Activated CD8-positive, alpha-beta memory T cell treated with anti-CD3 and anti-CD28 coated beads, Interleukin-2, amount 10 ng/mL, durations not matched to agents 7 days and 5 days (primary cell): ENCODE data around the gene CTDSP2. TPM values are rescaled to one million over a fixed set of nuclear protein-coding genes. Genes with fewer than 3 reads are reported as not detected.
A peak's percentile ranks its signal among the peaks of the same experiment; 100 is the strongest.
"Not testable (repeated sequence)": the region's sequence is repeated elsewhere in the genome, so short reads cannot be mapped to it uniquely, and the experiment has no call there.

Source experiments
- ATAC-seq: fragments of 150-1000 bp; cut with Tn5 transposase; one replicate; pipeline ENCODE4 v1.10.0; 2021; ENCODE audit warnings: moderate library complexity
- CTCF ChIA-PET: fragments of 350-600 bp; sonication (Branson Sonifier 250); formaldehyde crosslinking; loops from one replicate; lab custom pipeline; 2021; ENCODE audit warnings: antibody characterized with exemption; lab: Charles Lee
- DNase-seq: peaks from one replicate; pipeline ENCODE4 v3.0.0-alpha.2; 2020
- H3K27ac Mint-ChIP-seq: one replicate; pipeline ENCODE4 v1.8.0; 2021; ENCODE audit warnings: mild to moderate bottlenecking, mixed read lengths
- H3K27me3 Mint-ChIP-seq: one replicate; pipeline ENCODE4 v1.8.0; 2021; ENCODE audit warnings: mixed read lengths
- H3K36me3 Mint-ChIP-seq: one replicate; pipeline ENCODE4 v1.8.0; 2021; ENCODE audit warnings: mild to moderate bottlenecking, mixed read lengths
- H3K4me1 Mint-ChIP-seq: one replicate; pipeline ENCODE4 v1.8.0; 2021; ENCODE audit warnings: mixed read lengths
- H3K4me3 Mint-ChIP-seq: one replicate; pipeline ENCODE4 v1.8.0; 2021; ENCODE audit warnings: mild to moderate bottlenecking, moderate library complexity, mixed read lengths
- H3K9me3 Mint-ChIP-seq: one replicate; pipeline ENCODE4 v1.8.0; 2022; ENCODE audit warnings: low read depth, mixed read lengths
- total RNA-seq, 2 experiments: library from RNA; stranded (reverse); gene quantifications; one replicate each; pipeline ENCODE4 v1.2.3, GENCODE V29; 2021

The CTDSP2 gene
- total RNA-seq, 2 experiments from 2014 or later: 76.2 to 103 TPM

- no peaks in the 10 kb centered on the region for H3K36me3 Mint-ChIP-seq
- H3K4me1 Mint-ChIP-seq: peaks cover 10% of the 10 kb centered on the region
- no peak for DNase-seq
- H3K27ac Mint-ChIP-seq: no peak overlapping the region
- CTCF ChIA-PET: no interaction called here
- H3K4me3 Mint-ChIP-seq: no peak overlapping the region
- H3K27me3 Mint-ChIP-seq: peaks cover 8% of the 10 kb centered on the region
- no peaks in the 10 kb centered on the region for H3K9me3 Mint-ChIP-seq
- ATAC-seq: no peak
Measured at GRCh38 chr12:57872362-57872761, 25.8 kb upstream of the CTDSP2 start.

GRCh38 chr12:57869927-57870318 lies 23.4 kb upstream of the CTDSP2 start:
- H3K27ac Mint-ChIP-seq: no peak overlapping the region
- no peaks in the 10 kb centered on the region for H3K36me3 Mint-ChIP-seq
- CTCF ChIA-PET: interaction anchor here (1.5 kb wide), 1 partner anchor 25 kb away, joined by 4 read pairs; no protein-coding TSS in a partner anchor
- H3K27me3 Mint-ChIP-seq: peaks cover 7% of the 10 kb centered on the region
- DNase-seq (no peak), ATAC-seq (no peak)
- no peaks in the 10 kb centered on the region for H3K9me3 Mint-ChIP-seq
- peaks cover 6% of the 10 kb centered on the region for H3K4me1 Mint-ChIP-seq
- H3K4me3 Mint-ChIP-seq: no peak overlapping the region

DNA sequence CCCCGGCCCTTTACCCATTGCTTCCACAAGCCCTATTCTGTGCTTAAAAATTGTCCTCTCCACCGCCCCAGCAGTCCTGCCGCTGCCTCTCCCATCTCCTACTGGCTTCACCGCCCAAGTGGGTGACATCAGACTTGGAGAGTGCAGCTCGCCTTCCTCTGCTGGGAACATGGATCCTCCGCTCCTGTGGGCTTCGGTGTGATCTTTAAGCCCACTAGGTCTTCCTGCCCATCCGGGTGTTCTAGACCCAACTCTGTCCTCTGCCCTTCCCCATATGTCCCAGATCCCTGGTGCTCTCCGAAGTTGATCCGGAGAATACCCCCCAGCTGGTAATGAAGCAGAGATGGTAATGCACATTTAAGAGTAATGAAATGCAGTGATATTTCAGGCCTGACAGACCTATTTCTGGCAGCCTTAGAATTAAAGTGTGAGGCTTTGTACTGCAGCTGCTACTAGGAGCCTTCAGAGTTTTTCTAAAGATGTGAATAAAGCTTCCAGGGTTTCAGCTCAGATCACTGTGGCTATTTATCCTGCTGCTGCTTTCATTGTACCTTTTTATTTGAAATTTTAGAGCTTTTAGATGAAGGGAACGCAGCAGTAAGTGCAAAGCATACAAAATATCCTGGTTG lies 22.9 kb upstream of the CTDSP2 start:
- CTCF ChIA-PET: interaction anchor here (1.5 kb wide), 1 partner anchor 26 kb away, joined by 4 read pairs; no protein-coding TSS in a partner anchor
- ATAC-seq: no peak
- Mint-ChIP-seq H3K27ac (no peak overlapping the region), H3K36me3 (no peaks in the 10 kb centered on the region), H3K4me3 (no peak overlapping the region), H3K9me3 (no peaks in the 10 kb centered on the region), H3K27me3 (peaks cover 12% of the 10 kb centered on the region), H3K4me1 (peaks cover 8% of the 10 kb centered on the region)
- DNase-seq: no peak

DNA sequence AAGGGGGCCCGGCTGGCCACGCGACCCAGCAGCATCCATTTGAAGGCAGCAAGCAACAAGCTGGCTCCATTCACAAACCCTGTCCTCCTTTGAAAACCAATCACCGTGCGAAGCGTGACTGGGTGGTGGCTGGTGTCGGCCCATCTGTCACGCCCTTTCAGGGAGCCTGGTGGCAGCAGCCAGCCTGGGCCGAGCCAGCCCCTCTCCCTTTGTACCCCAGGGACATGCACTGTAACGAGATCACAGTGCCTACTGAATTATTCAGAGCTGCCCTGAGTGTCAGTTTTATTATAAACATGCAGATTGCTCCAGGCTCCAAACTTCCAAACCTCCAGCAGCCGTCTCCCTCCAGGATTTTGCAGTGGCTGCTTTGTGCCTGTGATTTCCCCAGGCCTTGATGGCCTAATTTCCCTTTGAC lies 22.3 kb upstream of the CTDSP2 start:
- H3K27ac Mint-ChIP-seq: no peak overlapping the region
- H3K4me3 Mint-ChIP-seq: no peak overlapping the region
- H3K27me3 Mint-ChIP-seq: peaks cover 18% of the 10 kb centered on the region
- CTCF ChIA-PET: interaction anchor here (1.5 kb wide), 1 partner anchor 26 kb away, joined by 4 read pairs; no protein-coding TSS in a partner anchor
- peaks cover 8% of the 10 kb centered on the region for H3K4me1 Mint-ChIP-seq
- DNase-seq: no peak
- no peaks in the 10 kb centered on the region for H3K36me3 Mint-ChIP-seq
- no peak for ATAC-seq
- H3K9me3 Mint-ChIP-seq: no peaks in the 10 kb centered on the region

DNA sequence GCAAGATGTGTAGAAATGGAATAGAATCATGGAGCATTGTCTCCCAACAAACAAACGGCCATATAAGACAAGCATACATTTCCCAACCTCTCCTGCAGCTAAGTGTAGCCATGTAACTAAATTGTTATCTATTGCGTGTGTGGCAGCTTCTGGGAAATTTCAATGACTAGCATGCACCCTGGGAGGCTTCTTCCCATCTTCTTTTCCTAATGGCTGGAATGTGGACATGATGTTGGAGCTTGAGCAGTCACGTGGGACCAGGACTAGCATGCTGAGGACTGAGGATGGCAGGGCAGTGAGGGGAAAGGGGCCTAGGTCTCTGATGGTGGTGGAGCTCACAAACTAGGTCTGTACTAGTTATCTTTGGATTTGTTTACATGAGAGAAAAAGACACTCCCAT lies 21.7 kb upstream of the CTDSP2 start:
- no peak for ATAC-seq
- H3K27me3 Mint-ChIP-seq: peaks cover 21% of the 10 kb centered on the region
- peaks cover 8% of the 10 kb centered on the region for H3K4me1 Mint-ChIP-seq
- H3K9me3 Mint-ChIP-seq: no peaks in the 10 kb centered on the region
- DNase-seq: no peak
- no peak overlapping the region for H3K27ac Mint-ChIP-seq
- no peak overlapping the region for H3K4me3 Mint-ChIP-seq
- H3K36me3 Mint-ChIP-seq: no peaks in the 10 kb centered on the region
- CTCF ChIA-PET: no interaction called here

DNA sequence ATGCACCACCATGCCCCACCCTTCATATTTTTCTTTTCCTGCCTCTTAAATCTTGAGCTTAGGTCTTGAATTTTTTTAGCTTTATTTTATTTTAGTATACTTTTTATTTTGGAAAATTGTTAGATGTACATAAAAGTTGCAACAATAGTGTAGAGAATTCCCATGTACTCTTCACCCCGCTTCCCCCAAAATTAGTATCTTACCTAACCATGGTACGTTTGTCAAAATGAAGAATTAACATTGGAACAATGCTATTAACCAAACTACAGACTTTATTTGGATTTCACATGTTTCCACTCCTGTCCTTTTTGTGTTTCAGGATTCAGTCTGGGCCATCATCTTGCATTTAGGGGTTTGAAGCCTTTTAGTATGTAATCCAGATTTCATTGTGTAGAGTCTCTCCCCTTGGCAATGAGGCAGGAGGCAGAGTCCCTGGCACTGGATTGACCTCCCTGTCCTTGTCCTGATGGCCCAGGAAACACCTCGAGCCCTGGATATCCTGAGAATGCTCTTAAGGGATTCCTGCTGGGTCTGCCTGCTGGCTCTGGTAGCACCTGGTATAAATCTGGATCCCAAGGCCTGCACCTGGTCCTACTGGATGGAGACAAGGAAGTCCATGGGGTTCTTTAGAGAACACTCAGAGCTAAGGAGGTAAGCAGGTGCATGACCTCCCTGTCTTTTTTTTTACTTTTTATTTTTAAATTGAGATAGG lies 19.9 kb upstream of the CTDSP2 start:
- Mint-ChIP-seq H3K36me3 (no peaks in the 10 kb centered on the region), H3K4me3 (no peak overlapping the region), H3K4me1 (peaks cover 8% of the 10 kb centered on the region), H3K27ac (no peak overlapping the region), H3K27me3 (peaks cover 19% of the 10 kb centered on the region), H3K9me3 (no peaks in the 10 kb centered on the region)
- no peak for ATAC-seq
- CTCF ChIA-PET: interaction anchor here (1.1 to 1.6 kb wide), 3 partner anchors 12 to 30 kb away, joined by 3 to 13 read pairs (median 6); no protein-coding TSS in a partner anchor
- DNase-seq: no peak

- Mint-ChIP-seq H3K4me1 (peaks cover 8% of the 10 kb centered on the region), H3K9me3 (no peaks in the 10 kb centered on the region), H3K27ac (no peak overlapping the region), H3K4me3 (peak overlapping the region; percentile 64), H3K36me3 (no peaks in the 10 kb centered on the region), H3K27me3 (peaks cover 21% of the 10 kb centered on the region)
- CTCF ChIA-PET: interaction anchor here (0.9 to 1.9 kb wide), 11 partner anchors 13 to 98 kb away, joined by 3 to 13 read pairs (median 5); partner anchors contain the start of genes CTDSP2, CYP27B1 and TSFM
- ATAC-seq (peak; percentile 89), DNase-seq (peak; percentile 65)
Measured at GRCh38 chr12:57865084-57865751, 18.7 kb upstream of the CTDSP2 start.

GRCh38 chr12:57864442-57865083 lies 18.0 kb upstream of the CTDSP2 start:
- no peaks in the 10 kb centered on the region for H3K36me3 Mint-ChIP-seq
- no peak for ATAC-seq
- no peak overlapping the region for H3K27ac Mint-ChIP-seq
- H3K4me3 Mint-ChIP-seq: peak overlapping the region; percentile 53
- peaks cover 25% of the 10 kb centered on the region for H3K27me3 Mint-ChIP-seq
- peaks cover 8% of the 10 kb centered on the region for H3K4me1 Mint-ChIP-seq
- H3K9me3 Mint-ChIP-seq: no peaks in the 10 kb centered on the region
- no peak for DNase-seq
- CTCF ChIA-PET: interaction anchor here (0.9 to 1.9 kb wide), 10 partner anchors 13 to 97 kb away, joined by 3 to 13 read pairs (median 5); partner anchors contain the start of genes CTDSP2, CYP27B1 and TSFM

GRCh38 chr12:57863676-57864075 lies 17.1 kb upstream of the CTDSP2 start:
- ATAC-seq (no peak), DNase-seq (no peak)
- CTCF ChIA-PET: interaction anchor here (1.3 to 1.9 kb wide), 4 partner anchors 17 to 81 kb away, joined by 3 to 11 read pairs (median 6); partner anchors contain the start of genes CTDSP2 and TSFM
- H3K4me1 Mint-ChIP-seq: peaks cover 8% of the 10 kb centered on the region
- H3K27ac Mint-ChIP-seq: no peak overlapping the region
- peaks cover 29% of the 10 kb centered on the region for H3K27me3 Mint-ChIP-seq
- H3K36me3 Mint-ChIP-seq: no peaks in the 10 kb centered on the region
- H3K4me3 Mint-ChIP-seq: no peak overlapping the region
- no peaks in the 10 kb centered on the region for H3K9me3 Mint-ChIP-seq

- H3K9me3 Mint-ChIP-seq: no peaks in the 10 kb centered on the region
- no peak overlapping the region for H3K27ac Mint-ChIP-seq
- no peaks in the 10 kb centered on the region for H3K36me3 Mint-ChIP-seq
- CTCF ChIA-PET: interaction anchor here (0.6 to 1.8 kb wide), 3 partner anchors 15 to 41 kb away, joined by 3 to 5 read pairs (median 4); partner anchors contain the start of gene CTDSP2
- no peak for DNase-seq
- H3K4me3 Mint-ChIP-seq: no peak overlapping the region
- peaks cover 31% of the 10 kb centered on the region for H3K27me3 Mint-ChIP-seq
- H3K4me1 Mint-ChIP-seq: peaks cover 8% of the 10 kb centered on the region
- ATAC-seq: no peak
Measured at GRCh38 chr12:57861967-57862366, 15.4 kb upstream of the CTDSP2 start.

GRCh38 chr12:57860883-57861282 lies 14.4 kb upstream of the CTDSP2 start:
- DNase-seq, H3K27ac Mint-ChIP-seq, H3K4me1 Mint-ChIP-seq, H3K9me3 Mint-ChIP-seq, ATAC-seq, H3K36me3 Mint-ChIP-seq, H3K4me3 Mint-ChIP-seq: not testable (repeated sequence)
- CTCF ChIA-PET: interaction anchor here (1.1 kb wide), 1 partner anchor 38 kb away, joined by 3 read pairs; no protein-coding TSS in a partner anchor
- H3K27me3 Mint-ChIP-seq: peaks cover 40% of the 10 kb centered on the region

DNA sequence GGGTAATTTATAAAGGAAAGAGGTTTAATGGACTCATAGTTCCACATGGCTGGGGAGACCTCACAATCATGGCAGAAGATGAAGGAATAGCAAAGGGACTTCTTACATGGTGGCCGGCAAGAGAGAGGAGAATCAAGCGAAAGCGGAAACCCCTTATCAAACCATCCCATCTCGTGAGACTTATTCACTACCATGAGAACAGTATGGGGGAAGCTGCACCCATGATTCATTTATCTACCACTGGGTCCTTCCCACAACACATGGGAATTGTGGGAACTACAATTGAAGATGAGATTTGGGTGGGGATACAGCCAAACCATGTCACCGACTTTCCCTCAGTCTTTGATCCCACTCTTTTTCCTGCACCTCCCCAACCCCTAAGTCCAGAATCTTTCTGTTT lies 12.6 kb upstream of the CTDSP2 start:
- ATAC-seq: no peak
- Mint-ChIP-seq H3K27ac (no peak overlapping the region), H3K4me3 (no peak overlapping the region), H3K9me3 (no peaks in the 10 kb centered on the region), H3K36me3 (no peaks in the 10 kb centered on the region), H3K4me1 (no peaks in the 10 kb centered on the region), H3K27me3 (peaks cover 39% of the 10 kb centered on the region)
- no peak for DNase-seq
- CTCF ChIA-PET: no interaction called here

DNA sequence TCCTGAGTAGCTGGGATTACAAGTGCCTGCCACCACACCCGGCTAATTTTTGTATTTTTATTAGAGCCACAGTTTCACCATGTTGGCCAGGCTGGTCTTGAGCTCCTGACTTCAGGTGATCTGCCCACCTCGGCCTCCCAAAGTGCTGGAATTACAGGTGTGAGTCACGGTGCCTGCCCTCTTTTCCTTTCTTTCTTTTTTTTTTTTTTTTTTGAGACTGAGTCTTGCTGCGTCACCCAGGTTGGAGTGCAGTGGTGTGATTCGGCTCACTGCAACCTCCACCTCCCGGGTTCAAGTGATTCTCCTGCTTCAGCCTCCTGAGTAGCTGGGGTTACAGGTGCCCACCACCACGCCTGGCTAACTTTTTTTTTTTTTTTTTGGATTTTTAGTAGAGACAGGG lies 11.6 kb upstream of the CTDSP2 start:
- peaks cover 38% of the 10 kb centered on the region for H3K27me3 Mint-ChIP-seq
- CTCF ChIA-PET, H3K36me3 Mint-ChIP-seq, H3K27ac Mint-ChIP-seq, H3K4me1 Mint-ChIP-seq, ATAC-seq, DNase-seq, H3K4me3 Mint-ChIP-seq, H3K9me3 Mint-ChIP-seq: not testable (repeated sequence)
